ENCODE results near the gene ZBTB7A.

- TF ChIP-seq, protein P1, sequence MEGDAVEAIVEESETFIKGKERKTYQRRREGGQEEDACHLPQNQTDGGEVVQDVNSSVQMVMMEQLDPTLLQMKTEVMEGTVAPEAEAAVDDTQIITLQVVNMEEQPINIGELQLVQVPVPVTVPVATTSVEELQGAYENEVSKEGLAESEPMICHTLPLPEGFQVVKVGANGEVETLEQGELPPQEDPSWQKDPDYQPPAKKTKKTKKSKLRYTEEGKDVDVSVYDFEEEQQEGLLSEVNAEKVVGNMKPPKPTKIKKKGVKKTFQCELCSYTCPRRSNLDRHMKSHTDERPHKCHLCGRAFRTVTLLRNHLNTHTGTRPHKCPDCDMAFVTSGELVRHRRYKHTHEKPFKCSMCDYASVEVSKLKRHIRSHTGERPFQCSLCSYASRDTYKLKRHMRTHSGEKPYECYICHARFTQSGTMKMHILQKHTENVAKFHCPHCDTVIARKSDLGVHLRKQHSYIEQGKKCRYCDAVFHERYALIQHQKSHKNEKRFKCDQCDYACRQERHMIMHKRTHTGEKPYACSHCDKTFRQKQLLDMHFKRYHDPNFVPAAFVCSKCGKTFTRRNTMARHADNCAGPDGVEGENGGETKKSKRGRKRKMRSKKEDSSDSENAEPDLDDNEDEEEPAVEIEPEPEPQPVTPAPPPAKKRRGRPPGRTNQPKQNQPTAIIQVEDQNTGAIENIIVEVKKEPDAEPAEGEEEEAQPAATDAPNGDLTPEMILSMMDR (IDR thresholded peaks at IDR 0.05): no peak
- TF ChIP-seq POLR2A (IDR thresholded peaks at IDR 0.05): peak in 1 of 2 donors; percentile 39
These were observed 13.7 kb downstream of the ZBTB7A start for GRCh38 chr19:4052993-4053422.

All from adrenal gland (tissue), 5 donors.